GM18861 (cell line): ENCODE data around the gene ENDOU.
A peak's percentile ranks its signal among the peaks of the same experiment; 100 is the strongest.

Source experiments
- ATAC-seq: cut with Tn5 transposase; IDR thresholded peaks from one replicate; pipeline ENCODE4 v1.9.1; 2021; ENCODE audit not compliant: unreplicated experiment

The ENDOU gene

GRCh38 chr12:47725091-47725772 is at the start of gene ENDOU:
ENDOU (minus strand) TSS chr12:47725490; CDS start chr12:47725413, 77 bp downstream.
- no peak for ATAC-seq

- no peak for ATAC-seq
These were observed 49.4 kb upstream of the ENDOU start for GRCh38 chr12:47774663-47775062.

- ATAC-seq, result no peak
These were observed 48.7 kb upstream of the ENDOU start for GRCh38 chr12:47773858-47774580.

- ATAC-seq, result peak; percentile 55
These were observed 48.0 kb upstream of the ENDOU start, which contains the start of gene SLC48A1 for GRCh38 chr12:47773062-47773857. SLC48A1 (plus strand) TSS chr12:47773238; CDS start chr12:47773305, 67 bp downstream.

- no peak for ATAC-seq
These were observed 47.4 kb upstream of the ENDOU start for GRCh38 chr12:47772738-47773061.

- no peak for ATAC-seq
These were observed 46.9 kb upstream of the ENDOU start for GRCh38 chr12:47772094-47772660.

GRCh38 chr12:47771304-47771703 is 46.0 kb upstream of the ENDOU start:
- no peak for ATAC-seq

GRCh38 chr12:47770086-47770726 is 44.9 kb upstream of the ENDOU start:
- ATAC-seq, result no peak

GRCh38 chr12:47769234-47770085 is 44.2 kb upstream of the ENDOU start:
- no peak for ATAC-seq

- ATAC-seq, result no peak
These were observed 43.1 kb upstream of the ENDOU start for GRCh38 chr12:47768323-47768811.

- no peak for ATAC-seq
These were observed 42.0 kb upstream of the ENDOU start for GRCh38 chr12:47767216-47767724.

GRCh38 chr12:47766502-47767215 is 41.4 kb upstream of the ENDOU start:
- no peak for ATAC-seq

- ATAC-seq, result no peak
These were observed 38.4 kb upstream of the ENDOU start for GRCh38 chr12:47763481-47764346.

GRCh38 chr12:47762850-47763465 is 37.7 kb upstream of the ENDOU start:
- no peak for ATAC-seq

GRCh38 chr12:47758834-47759690 is 33.8 kb upstream of the ENDOU start, which contains the start of gene RAPGEF3:
RAPGEF3 (minus strand) TSS chr12:47758880; CDS start chr12:47758556, 324 bp downstream.
- peak; percentile 30 for ATAC-seq

GRCh38 chr12:47758584-47758833 is 33.2 kb upstream of the ENDOU start:
- no peak for ATAC-seq
